Naive thymus-derived CD4-positive, alpha-beta T cell (primary cell): Measurements from ENCODE around the gene ZNF880. TPM values are rescaled to one million over a fixed set of nuclear protein-coding genes. Genes with fewer than 3 reads are reported as not detected.

Experiments used
- ATAC-seq: fragments of 150-1000 bp; cut with Tn5 transposase; 2 replicates; pipeline ENCODE4 v1.10.0; 2021; ENCODE audit warnings: mild to moderate bottlenecking, moderate library complexity
- CTCF ChIA-PET: fragments of 350-600 bp; sonication (Branson Sonifier 250); formaldehyde crosslinking; loops from one replicate; lab custom pipeline; 2021; ENCODE audit warnings: antibody characterized with exemption; lab: Charles Lee
- POLR2A ChIA-PET: fragments of 350-600 bp; sonication (Branson Sonifier 250); formaldehyde crosslinking; loops from one replicate; lab custom pipeline; 2021; ENCODE audit warnings: antibody characterized with exemption, inconsistent platforms; lab: Charles Lee
- DNase-seq, 9 donors: peaks; one replicate each; pipeline versions ENCODE4 v3.0.0 to v3.0.0-alpha.2; 2020 to 2022; ENCODE audit warnings: mixed read lengths in 1 of 9
- H3K27ac ChIP-seq: one replicate; pipeline ENCODE4 v1.7.0; 2013; ENCODE audit warnings: mild to moderate bottlenecking, low read depth, low read length, moderate library complexity
- H3K27me3 ChIP-seq, 2 donors: one replicate each; pipeline ENCODE4 v1.7.0; 2013; ENCODE audit warnings: low read length in 2 of 2, mild to moderate bottlenecking in 2 of 2, moderate library complexity in 2 of 2; ENCODE audit not compliant: control insufficient read depth in 2 of 2, insufficient read depth in 2 of 2
- H3K36me3 ChIP-seq, 3 experiments: 1 replicate in 2 of 3; 2 replicates in 1 of 3; pipeline ENCODE4 v1.7.0; 2013; ENCODE audit warnings: low read length in 3 of 3, mild to moderate bottlenecking in 3 of 3, moderate library complexity in 1 of 3; ENCODE audit not compliant: insufficient read depth in 3 of 3, control insufficient read depth in 2 of 3
- H3K4me1 ChIP-seq, 2 donors: one replicate each; pipeline ENCODE4 v1.7.0; 2013; ENCODE audit warnings: low read length in 2 of 2, mild to moderate bottlenecking in 2 of 2, moderate library complexity in 1 of 2; ENCODE audit not compliant: control insufficient read depth in 2 of 2, insufficient read depth in 2 of 2
- H3K4me3 ChIP-seq: 2 replicates; pipeline ENCODE4 v1.7.0; 2013; ENCODE audit warnings: mild to moderate bottlenecking, low read length
- H3K9me3 ChIP-seq, 3 experiments: 1 replicate in 2 of 3; 2 replicates in 1 of 3; pipeline ENCODE4 v1.7.0; 2013; ENCODE audit warnings: low read length in 3 of 3; ENCODE audit not compliant: control insufficient read depth in 2 of 3
- H3K27ac Mint-ChIP-seq, 9 donors: one replicate each; pipeline ENCODE4 v1.8.0; 2020 to 2022; ENCODE audit warnings: mixed read lengths in 9 of 9, mild to moderate bottlenecking in 8 of 9, moderate library complexity in 5 of 9, inconsistent platforms in 2 of 9
- H3K27me3 Mint-ChIP-seq, 5 donors: one replicate each; pipeline ENCODE4 v1.8.0; 2021 to 2022; ENCODE audit warnings: mixed read lengths in 5 of 5, mild to moderate bottlenecking in 1 of 5
- H3K36me3 Mint-ChIP-seq, 5 donors: one replicate each; pipeline ENCODE4 v1.8.0; 2020 to 2022; ENCODE audit warnings: mixed read lengths in 5 of 5, mild to moderate bottlenecking in 3 of 5, inconsistent platforms in 1 of 5
- H3K4me1 Mint-ChIP-seq, 7 donors: one replicate each; pipeline ENCODE4 v1.8.0; 2020 to 2022; ENCODE audit warnings: mixed read lengths in 7 of 7, mild to moderate bottlenecking in 3 of 7, inconsistent platforms in 1 of 7
- H3K4me3 Mint-ChIP-seq, 10 donors: one replicate each; pipeline ENCODE4 v1.8.0; 2020 to 2022; ENCODE audit warnings: mild to moderate bottlenecking in 10 of 10, mixed read lengths in 10 of 10, moderate library complexity in 6 of 10, inconsistent platforms in 2 of 10
- H3K9me3 Mint-ChIP-seq, 11 donors: one replicate each; pipeline ENCODE4 v1.8.0; 2020 to 2022; ENCODE audit warnings: mixed read lengths in 11 of 11, mild to moderate bottlenecking in 4 of 11, inconsistent platforms in 1 of 11, moderate library complexity in 1 of 11
- intact Hi-C, 2 donors: fragments of 100-400 bp; cut with micrococcal nuclease; formaldehyde crosslinking; loops; one replicate each; pipeline ENCODE4 v1.15.1; 2023
- polyA plus RNA-seq, 2 donors: library from polyadenylated mRNA; unstranded; fragments of 300-500 nt; fragmentation: Illumina TruSeq; gene quantifications; one replicate each; pipeline ENCODE4 v1.2.3, GENCODE V29; 2021
- total RNA-seq, 6 experiments: library from RNA in 5 of 6; stranded (reverse) in 5 of 6; gene quantifications; 1 replicate in 5 of 6; 2 replicates in 1 of 6; pipeline ENCODE4 v1.2.3 and lab custom pipeline; 2021 to 2026

Gene ZNF880
- total and polyA plus RNA-seq, 7 experiments from 2014 or later = 10.3 to 43.9 (median 32.0) TPM

DNA sequence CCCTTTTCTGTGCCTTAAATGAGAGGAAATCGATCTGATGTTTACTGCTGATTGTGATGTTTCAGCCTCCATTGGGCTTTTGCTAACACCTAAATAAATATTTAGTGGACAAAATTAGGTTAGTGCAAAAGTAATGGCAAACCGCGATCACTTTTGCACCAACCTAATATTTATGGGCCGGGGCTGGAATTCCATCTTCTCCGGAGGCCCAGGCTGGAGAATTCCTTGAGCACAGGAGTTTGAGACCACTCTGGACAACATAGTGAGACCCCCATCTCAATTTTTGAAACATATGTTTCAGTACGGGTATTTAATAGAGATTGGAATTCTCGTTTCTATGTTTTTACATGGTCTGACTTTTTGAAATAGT is 603 bp downstream of the ZNF880 start:
- Histone ChIP-seq H3K27ac (peak overlapping the region; percentile 92), H3K27me3 (no peaks in the 10 kb centered on the region), H3K9me3 (peaks cover 3 to 64% (median 4%) of the 10 kb centered on the region in 3 experiments), H3K4me1 (peaks cover 4 to 5% of the 10 kb centered on the region in 2 donors), H3K36me3 (peaks cover 3 to 42% (median 9%) of the 10 kb centered on the region in 3 experiments), H3K4me3 (peak overlapping the region; percentile 100)
- Mint-ChIP-seq H3K4me3 (peak overlapping the region; percentile 90 to 98 (median 94)), H3K36me3 (peaks cover 36 to 69% (median 56%) of the 10 kb centered on the region in 5 donors), H3K4me1 (peaks cover 2 to 19% (median 17%) of the 10 kb centered on the region in 7 donors), H3K27ac (peak overlapping the region; percentile 96 to 99 (median 98)), H3K27me3 (no peaks in the 10 kb centered on the region), H3K9me3 (peaks cover 13 to 88% (median 64%) of the 10 kb centered on the region in 11 donors)
- ChIA-PET CTCF (no interaction called here), POLR2A (interaction anchor here (1.0 to 1.4 kb wide), 4 partner anchors 28 to 365 kb away, joined by 3 to 5 read pairs (median 4); partner anchors contain the start of gene ZNF528)
- DNase-seq (no peak), ATAC-seq (no peak)
- intact Hi-C loops = loop anchor here (1.0 kb wide), 2 partner anchors 34 to 73 kb away; partner anchors contain the start of genes ZNF480 (in 1 of the 2) and ZNF610 (in 1 of the 2)

- DNase-seq (no peak), ATAC-seq (no peak)
- Histone ChIP-seq H3K27ac (no peak overlapping the region), H3K27me3 (no peaks in the 10 kb centered on the region), H3K4me3 (no peak overlapping the region), H3K9me3 (peaks cover 0 to 73% (median 0%) of the 10 kb centered on the region in 3 experiments), H3K4me1 (no peaks in the 10 kb centered on the region), H3K36me3 (peaks cover 0 to 20% (median 0%) of the 10 kb centered on the region in 3 experiments)
- Mint-ChIP-seq H3K27me3 (no peaks in the 10 kb centered on the region), H3K36me3 (peaks cover 16 to 52% (median 41%) of the 10 kb centered on the region in 5 donors), H3K4me1 (peaks cover 0 to under 1% (median 0%) of the 10 kb centered on the region in 7 donors), H3K27ac (no peak overlapping the region), H3K9me3 (peaks cover 6 to 98% (median 66%) of the 10 kb centered on the region in 11 donors), H3K4me3 (no peak overlapping the region)
- intact Hi-C loops = loop anchor here in 1 of 2 donors (10.0 kb wide), 2 partner anchors 96 to 244 kb away; partner anchors contain the start of genes ZNF480 and ZNF83
- ChIA-PET CTCF (no interaction called here), POLR2A (no interaction called here)
These were observed 21.4 kb downstream of the ZNF880 start for GRCh38 chr19:52391135-52391534.

DNA sequence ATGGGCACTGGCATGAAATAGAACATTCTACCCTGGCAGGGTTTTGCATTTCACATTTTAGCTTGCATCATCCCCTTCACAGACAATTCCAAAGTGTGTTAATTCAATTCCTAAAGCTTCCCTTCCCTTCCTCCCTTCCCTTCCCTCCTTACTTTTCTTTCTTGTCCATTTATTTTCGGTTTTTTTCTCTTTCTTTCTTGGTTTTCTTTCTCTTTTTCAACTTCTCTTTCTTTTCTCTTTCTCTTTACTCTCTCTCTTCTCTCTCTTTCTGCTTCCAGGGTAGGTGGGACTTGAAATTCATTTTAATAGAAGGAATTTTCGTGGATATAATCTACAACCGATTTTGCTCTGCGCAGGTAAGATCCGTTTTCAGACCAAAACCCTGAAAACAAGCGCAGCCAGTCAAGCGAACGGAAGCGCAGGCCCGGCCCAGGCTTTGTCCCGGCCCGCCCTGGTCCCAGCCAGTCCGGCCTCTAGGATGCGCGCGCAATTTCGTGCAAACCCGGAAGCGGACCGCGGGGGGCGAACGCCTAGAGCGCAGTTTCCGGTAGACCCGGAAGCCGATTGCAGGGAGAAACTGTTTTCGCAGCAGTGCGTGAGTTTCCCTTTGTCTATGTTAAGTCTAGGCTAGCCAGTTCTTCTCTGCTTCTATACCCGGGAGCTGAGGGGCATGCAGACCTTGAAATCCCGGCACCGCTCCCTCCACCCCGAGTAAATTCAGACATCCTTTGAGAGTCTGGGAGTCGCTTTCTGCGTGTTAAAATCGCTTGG is 27.8 kb downstream of the ZNF880 start, which contains the start of gene ZNF528:
Gene ZNF528, plus strand, starts transcription at position 540 of the 771 bp plus-strand sequence. CDS start 4,165 bp downstream, outside the sequence.
- peaks cover 46 to 80% (median 66%) of the 10 kb centered on the region in 5 donors for H3K36me3 Mint-ChIP-seq
- DNase-seq (peak; percentile 78 to 95 (median 87)), ATAC-seq (peak; percentile 98)
- peaks cover 0 to 95% (median 55%) of the 10 kb centered on the region in 11 donors for H3K9me3 Mint-ChIP-seq
- ChIA-PET POLR2A (interaction anchor here (0.5 to 2.1 kb wide), 7 partner anchors 14 to 704 kb away, joined by 3 to 5 read pairs (median 3); partner anchors contain the start of genes ZNF578 and ZNF880), CTCF (interaction anchor here (0.5 to 0.8 kb wide), 2 partner anchors 12 to 127 kb away, joined by 3 read pairs; no protein-coding TSS in a partner anchor)
- H3K27me3 Mint-ChIP-seq = no peaks in the 10 kb centered on the region
- intact Hi-C loops = loop anchor here (1.0 to 10.0 kb wide), 13 partner anchors 28 to 706 kb away; partner anchors contain the start of genes ZNF480 (in 2 of the 2), ZNF808 (in 2 of the 2), ZNF880 (in 2 of the 2) and PPP2R1A (in 1 of the 2)
- peak within 1 kb of the TSS; percentile 88 to 96 (median 91) for H3K27ac Mint-ChIP-seq
- H3K9me3 ChIP-seq = peaks cover 0 to 70% (median 11%) of the 10 kb centered on the region in 3 experiments
- H3K4me3 ChIP-seq = peak within 1 kb of the TSS; percentile 94
- peak within 1 kb of the TSS; percentile 80 to 93 (median 90) for H3K4me3 Mint-ChIP-seq
- peaks cover 5 to 12% of the 10 kb centered on the region in 2 donors for H3K4me1 ChIP-seq
- no peaks in the 10 kb centered on the region for H3K27me3 ChIP-seq
- H3K4me1 Mint-ChIP-seq = peaks cover 15 to 34% (median 25%) of the 10 kb centered on the region in 7 donors
- peak within 1 kb of the TSS; percentile 65 for H3K27ac ChIP-seq
- H3K36me3 ChIP-seq = peaks cover 0 to 37% (median 0%) of the 10 kb centered on the region in 3 experiments

GRCh38 chr19:52398081-52398441 is 28.3 kb downstream of the ZNF880 start:
- H3K27ac ChIP-seq = peak overlapping the region; percentile 65
- ATAC-seq (peak; percentile 47), DNase-seq (no peak)
- peak overlapping the region; percentile 80 to 93 (median 90) for H3K4me3 Mint-ChIP-seq
- peak overlapping the region; percentile 94 for H3K4me3 ChIP-seq
- peaks cover 5 to 12% of the 10 kb centered on the region in 2 donors for H3K4me1 ChIP-seq
- H3K36me3 Mint-ChIP-seq = peaks cover 47 to 82% (median 66%) of the 10 kb centered on the region in 5 donors
- ChIA-PET CTCF (interaction anchor here (0.5 to 0.8 kb wide), 2 partner anchors 11 to 127 kb away, joined by 3 read pairs; no protein-coding TSS in a partner anchor), POLR2A (interaction anchor here (0.6 to 2.1 kb wide), 6 partner anchors 14 to 349 kb away, joined by 3 to 5 read pairs (median 4); partner anchors contain the start of genes ZNF578 and ZNF880)
- no peaks in the 10 kb centered on the region for H3K27me3 Mint-ChIP-seq
- intact Hi-C loops = loop anchor here (5.0 to 10.0 kb wide), 4 partner anchors 103 to 237 kb away; partner anchors contain the start of genes ZNF480 (in 1 of the 2), ZNF808 (in 1 of the 2) and ZNF83 (in 1 of the 2)
- H3K27ac Mint-ChIP-seq = peak overlapping the region; percentile 88 to 96 (median 91)
- peaks cover 0 to 92% (median 55%) of the 10 kb centered on the region in 11 donors for H3K9me3 Mint-ChIP-seq
- H3K9me3 ChIP-seq = peaks cover 0 to 75% (median 11%) of the 10 kb centered on the region in 3 experiments
- no peaks in the 10 kb centered on the region for H3K27me3 ChIP-seq
- peaks cover 0 to 42% (median 0%) of the 10 kb centered on the region in 3 experiments for H3K36me3 ChIP-seq
- H3K4me1 Mint-ChIP-seq = peaks cover 15 to 34% (median 25%) of the 10 kb centered on the region in 7 donors

DNA sequence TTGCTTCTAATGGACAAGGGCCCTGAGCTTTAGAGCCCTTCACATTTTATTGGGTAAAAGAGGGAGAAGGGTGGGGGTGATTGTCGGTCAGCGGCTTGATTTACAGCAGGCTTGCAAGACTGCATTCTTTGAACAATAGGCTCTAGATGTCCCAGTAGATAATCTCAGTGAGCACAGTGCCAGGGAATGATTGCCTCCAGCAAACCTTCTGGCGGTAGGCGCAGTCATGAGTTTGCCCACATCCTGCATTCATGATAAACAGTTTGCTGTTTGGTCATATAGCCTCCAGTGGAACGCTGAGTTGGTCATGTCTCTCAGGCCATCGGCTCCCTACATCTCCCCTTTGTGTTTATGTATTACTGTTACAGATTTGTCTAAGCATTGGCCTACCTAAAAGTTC is 40.6 kb downstream of the ZNF880 start:
- DNase-seq = no peak
- no peaks in the 10 kb centered on the region for H3K4me1 ChIP-seq
- ATAC-seq = no peak
- ChIA-PET POLR2A (no interaction called here), CTCF (no interaction called here)
- Mint-ChIP-seq H3K9me3 (peaks cover 8 to 95% (median 77%) of the 10 kb centered on the region in 11 donors), H3K27ac (no peak overlapping the region), H3K4me3 (no peak overlapping the region), H3K36me3 (peaks cover 29 to 93% (median 87%) of the 10 kb centered on the region in 5 donors), H3K27me3 (no peaks in the 10 kb centered on the region), H3K4me1 (no peaks in the 10 kb centered on the region)
- no peaks in the 10 kb centered on the region for H3K27me3 ChIP-seq
- no peak overlapping the region for H3K4me3 ChIP-seq
- no peak overlapping the region for H3K27ac ChIP-seq
- H3K9me3 ChIP-seq = peaks cover 0 to 98% (median 15%) of the 10 kb centered on the region in 3 experiments
- peaks cover 0 to 72% (median 13%) of the 10 kb centered on the region in 3 experiments for H3K36me3 ChIP-seq
- intact Hi-C loops = no loop called here

DNA sequence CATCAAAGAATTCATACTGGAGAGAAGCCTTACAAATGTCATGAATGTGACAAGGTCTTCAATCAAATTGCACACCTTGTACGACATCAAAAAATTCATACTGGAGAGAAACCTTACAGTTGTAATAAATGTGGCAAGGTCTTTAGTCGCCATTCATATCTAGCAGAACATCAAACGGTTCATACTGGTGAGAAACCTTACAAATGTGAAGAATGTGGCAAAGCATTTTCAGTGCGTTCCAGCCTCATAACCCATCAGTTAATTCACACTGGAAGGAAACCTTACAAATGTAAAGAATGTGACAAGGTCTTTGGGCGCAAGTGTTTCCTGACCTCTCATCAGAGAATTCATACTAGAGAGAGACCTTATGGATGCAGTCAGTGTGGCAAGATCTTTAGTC is 46.0 kb downstream of the ZNF880 start:
- H3K36me3 ChIP-seq = peaks cover 0 to 18% (median 5%) of the 10 kb centered on the region in 3 experiments
- H3K27me3 Mint-ChIP-seq = no peaks in the 10 kb centered on the region
- POLR2A ChIA-PET = no interaction called here
- DNase-seq (no peak), ATAC-seq (no peak)
- intact Hi-C loops = no loop called here
- H3K4me1 Mint-ChIP-seq = no peaks in the 10 kb centered on the region
- no peak overlapping the region for H3K27ac Mint-ChIP-seq
- no peak overlapping the region for H3K4me3 Mint-ChIP-seq
- H3K36me3 Mint-ChIP-seq = peaks cover 18 to 69% (median 39%) of the 10 kb centered on the region in 5 donors
- H3K4me3 ChIP-seq = no peak overlapping the region
- H3K27ac ChIP-seq = no peak overlapping the region
- H3K27me3 ChIP-seq = no peaks in the 10 kb centered on the region
- H3K9me3 ChIP-seq = peaks cover 5 to 98% (median 33%) of the 10 kb centered on the region in 3 experiments
- CTCF ChIA-PET = no interaction called here
- H3K9me3 Mint-ChIP-seq = peaks cover 5 to 92% (median 69%) of the 10 kb centered on the region in 11 donors
- no peaks in the 10 kb centered on the region for H3K4me1 ChIP-seq
